K562 (cell line): Measurements from ENCODE around the gene MICAL2.
A peak's percentile ranks its signal among the peaks of the same experiment; 100 is the strongest.

Experiments
- ELF1 ChIP-seq: fragments of 200-800 bp; sonication (Bioruptor generic); IDR thresholded peaks from 2 replicates; pipeline ENCODE4 v1.6.1; 2016; ENCODE audit warnings: missing genetic modification characterization, missing compliant biosample characterization
- FOSL1 ChIP-seq: fragments of 200-800 bp; sonication (Bioruptor generic); conservative IDR thresholded peaks from 2 replicates; pipeline ENCODE4 v1.6.1; 2016; ENCODE audit warnings: missing genetic modification characterization, missing compliant biosample characterization
- KLF1 ChIP-seq: fragments of 450-650 bp; IDR thresholded peaks from 2 replicates; pipeline ENCODE4 v1.6.1; 2016; ENCODE audit warnings: missing genetic modification characterization, missing compliant biosample characterization
- POLR2A ChIP-seq: fragments of 450-650 bp; conservative IDR thresholded peaks from 2 replicates; pipeline ENCODE4 v1.6.1; 2016
- RAD51 ChIP-seq: fragments of 450-650 bp; IDR thresholded peaks from 2 replicates; pipeline ENCODE4 v1.7.1; 2016; ENCODE audit warnings: low read depth, mild to moderate bottlenecking, borderline replicate concordance
- THRB ChIP-seq: fragments of 450-650 bp; formaldehyde crosslinking; conservative IDR thresholded peaks from 2 replicates; pipeline ENCODE4 v1.4.0; 2022; ENCODE audit warnings: mild to moderate bottlenecking, missing genetic modification characterization

DNA sequence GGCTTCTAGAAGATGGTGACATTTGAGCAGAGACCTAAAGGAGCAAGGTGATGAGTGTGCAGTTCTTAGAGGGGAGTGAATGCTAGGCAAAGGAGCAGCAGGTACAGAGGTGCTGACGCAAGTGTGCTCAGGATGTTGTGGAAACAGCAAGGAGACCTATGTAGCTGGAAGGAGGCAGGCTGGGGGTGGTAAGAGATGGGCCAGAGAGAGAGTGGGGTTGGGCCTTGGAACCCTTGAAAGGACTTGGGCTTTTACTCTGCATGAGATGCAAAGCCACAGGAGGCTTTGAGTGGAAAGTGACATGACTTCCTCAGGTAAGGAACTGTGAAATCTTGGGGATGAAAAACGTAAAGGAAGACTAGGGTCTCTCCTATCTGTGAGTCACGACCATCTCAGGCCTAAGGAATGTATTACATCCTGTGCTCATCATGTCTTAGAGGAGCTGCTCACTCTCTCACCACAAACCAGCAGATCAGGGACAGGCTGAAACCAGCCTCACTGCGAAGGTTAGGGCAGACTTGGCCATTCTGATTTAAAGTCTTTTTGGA is 65.4 kb downstream of the MICAL2 start:
- TF ChIP-seq RAD51 (no peak), THRB (CRISPR knock-in tag) (no peak), ELF1 (tag) (no peak), FOSL1 (tag) (peak; percentile 48; the same call in 1 of the 2 replicates), POLR2A (no peak), KLF1 (tag) (no peak)
